ENCODE measurements around the gene MYO9A. TPM values are rescaled to one million over a fixed set of nuclear protein-coding genes. Genes with fewer than 3 reads are reported as not detected.

The MYO9A gene
- total RNA-seq, 5 donors from 2014 or later (not counting 1 experiment from before 2014, with no cell fraction given), result 35.8 to 39.1 (median 38.2) TPM

GRCh38 chr15:72130272-72130671, 12.3 kb upstream of the MYO9A start:
- Histone ChIP-seq H3K27ac (ENCODE audit: low read length) (no peak overlapping the region), H3K4me3 (ENCODE audit: control insufficient read depth in 1 of 2, extremely low read depth in 1 of 2, low read length in 1 of 2) (no peak overlapping the region), H3K27me3 (replicated peaks in 1 of 2; ENCODE audit: control insufficient read depth in 2 of 2, extremely low read depth in 1 of 2, insufficient read depth in 2 of 2, low read length in 1 of 2) (peaks cover 0 to 2% of the 10 kb centered on the region in 2 experiments), H3K9me3 (no peaks in the 10 kb centered on the region), H3K4me1 (ENCODE audit: control insufficient read depth in 1 of 2, extremely low read depth in 1 of 2, insufficient read depth in 2 of 2, low read length in 2 of 2) (no peaks in the 10 kb centered on the region), H3K36me3 (ENCODE audit: control insufficient read depth in 2 of 2, extremely low read depth in 1 of 2, insufficient read depth in 1 of 2, low read length in 1 of 2) (no peaks in the 10 kb centered on the region)
- H3K9me3 Mint-ChIP-seq, result no peaks in the 10 kb centered on the region
- POLR2A ChIA-PET, result interaction anchor here in 1 of 2 donors (0.5 kb wide), 1 partner anchor 553 kb away, joined by 4 read pairs; no protein-coding TSS in a partner anchor
- CTCF ChIA-PET, result no interaction called here
- DNase-seq (no peak), ATAC-seq (replicated peaks in 1 of 4) (no peak)
- H3K4me3 Mint-ChIP-seq, result no peak overlapping the region
- no peak overlapping the region for H3K27ac Mint-ChIP-seq
- H3K36me3 Mint-ChIP-seq, result no peaks in the 10 kb centered on the region
- peaks cover 0 to 5% of the 10 kb centered on the region in 2 donors for H3K27me3 Mint-ChIP-seq
- WGBS (ENCODE audit: insufficient coverage), result no CpG with 5 or more reads among the region's 4 CpGs
- H3K4me1 Mint-ChIP-seq, result no peaks in the 10 kb centered on the region

DNA sequence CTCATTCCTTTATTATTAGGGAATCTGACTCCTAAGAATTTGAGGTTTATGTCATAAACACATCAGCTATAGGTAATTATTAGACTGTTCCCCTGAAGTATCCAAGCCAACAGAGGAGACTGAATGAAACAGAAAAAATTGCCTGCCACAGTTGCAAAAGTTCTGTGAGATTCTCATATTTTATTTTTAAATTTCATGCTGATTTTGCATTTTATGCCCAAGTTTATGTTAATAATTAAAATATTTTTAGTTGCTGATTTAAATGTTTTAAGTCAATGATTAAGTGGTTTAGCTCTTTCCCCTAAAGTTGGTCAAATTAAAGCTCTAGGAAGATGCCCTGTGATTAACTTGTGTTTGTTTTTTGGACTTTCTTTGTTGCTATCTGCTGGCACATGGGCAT, 10.4 kb upstream of the MYO9A start:
- no peaks in the 10 kb centered on the region for H3K4me1 ChIP-seq (ENCODE audit: control insufficient read depth in 1 of 2, extremely low read depth in 1 of 2, insufficient read depth in 2 of 2, low read length in 2 of 2)
- no peaks in the 10 kb centered on the region for H3K9me3 ChIP-seq
- H3K27ac ChIP-seq (ENCODE audit: low read length), result no peak overlapping the region
- H3K4me3 ChIP-seq (ENCODE audit: control insufficient read depth in 1 of 2, extremely low read depth in 1 of 2, low read length in 1 of 2), result no peak overlapping the region
- ChIA-PET CTCF (interaction anchor here in 1 of 2 donors (0.5 kb wide), 1 partner anchor 125 kb away, joined by 3 read pairs; no protein-coding TSS in a partner anchor), POLR2A (no interaction called here)
- H3K27me3 Mint-ChIP-seq, result peaks cover 0 to 3% of the 10 kb centered on the region in 2 donors
- H3K36me3 Mint-ChIP-seq, result no peaks in the 10 kb centered on the region
- H3K27me3 ChIP-seq (replicated peaks in 1 of 2; ENCODE audit: control insufficient read depth in 2 of 2, extremely low read depth in 1 of 2, insufficient read depth in 2 of 2, low read length in 1 of 2), result no peaks in the 10 kb centered on the region
- H3K4me3 Mint-ChIP-seq, result no peak overlapping the region
- no peaks in the 10 kb centered on the region for H3K36me3 ChIP-seq (ENCODE audit: control insufficient read depth in 2 of 2, extremely low read depth in 1 of 2, insufficient read depth in 1 of 2, low read length in 1 of 2)
- H3K27ac Mint-ChIP-seq, result no peak overlapping the region
- H3K4me1 Mint-ChIP-seq, result no peaks in the 10 kb centered on the region
- ATAC-seq (replicated peaks in 1 of 4) (no peak), DNase-seq (no peak)
- H3K9me3 Mint-ChIP-seq, result no peaks in the 10 kb centered on the region

DNA sequence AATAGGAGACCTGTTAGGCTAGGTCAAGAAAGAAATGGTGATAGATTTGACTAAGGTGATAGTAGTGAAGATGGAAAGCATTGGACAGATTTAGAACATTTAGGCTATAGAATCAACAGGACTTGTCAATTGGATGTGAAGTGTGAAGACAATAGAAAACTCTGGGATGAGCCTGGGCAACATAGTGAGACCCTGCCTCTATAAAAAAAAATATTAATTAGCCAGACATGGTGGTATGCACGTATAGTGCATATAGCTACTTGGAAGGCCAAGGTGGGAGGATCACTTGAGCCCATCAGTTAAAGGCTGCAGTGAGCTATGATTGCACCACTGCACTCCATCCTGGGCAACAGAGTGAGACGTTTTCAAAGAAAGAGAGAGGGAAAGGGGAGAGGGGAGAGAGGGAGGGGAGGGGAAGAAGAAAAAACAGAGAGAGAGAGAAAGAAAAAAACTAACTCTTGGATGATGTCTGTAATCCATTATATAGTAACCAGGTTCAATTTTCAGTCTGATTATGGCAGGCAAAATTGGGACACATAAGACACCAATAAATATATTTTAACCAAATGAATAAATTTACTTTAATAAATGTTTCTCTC, 9.9 kb upstream of the MYO9A start:
- H3K27ac ChIP-seq (ENCODE audit: low read length), result no peak overlapping the region
- H3K4me1 ChIP-seq (ENCODE audit: control insufficient read depth in 1 of 2, extremely low read depth in 1 of 2, insufficient read depth in 2 of 2, low read length in 2 of 2), result no peaks in the 10 kb centered on the region
- Mint-ChIP-seq H3K4me3 (no peak overlapping the region), H3K27ac (no peak overlapping the region), H3K4me1 (no peaks in the 10 kb centered on the region), H3K27me3 (no peaks in the 10 kb centered on the region), H3K36me3 (no peaks in the 10 kb centered on the region), H3K9me3 (no peaks in the 10 kb centered on the region)
- DNase-seq (no peak), ATAC-seq (replicated peaks in 1 of 4) (no peak)
- H3K4me3 ChIP-seq (ENCODE audit: control insufficient read depth in 1 of 2, extremely low read depth in 1 of 2, low read length in 1 of 2), result no peak overlapping the region
- H3K36me3 ChIP-seq (ENCODE audit: control insufficient read depth in 2 of 2, extremely low read depth in 1 of 2, insufficient read depth in 1 of 2, low read length in 1 of 2), result no peaks in the 10 kb centered on the region
- no CpG with 5 or more reads among the region's 2 CpGs for WGBS (ENCODE audit: insufficient coverage)
- ChIA-PET POLR2A (no interaction called here), CTCF (interaction anchor here (0.5 to 0.6 kb wide), 2 partner anchors 124 to 183 kb away, joined by 3 read pairs; no protein-coding TSS in a partner anchor)
- H3K9me3 ChIP-seq, result no peaks in the 10 kb centered on the region
- no peaks in the 10 kb centered on the region for H3K27me3 ChIP-seq (replicated peaks in 1 of 2; ENCODE audit: control insufficient read depth in 2 of 2, extremely low read depth in 1 of 2, insufficient read depth in 2 of 2, low read length in 1 of 2)

DNA sequence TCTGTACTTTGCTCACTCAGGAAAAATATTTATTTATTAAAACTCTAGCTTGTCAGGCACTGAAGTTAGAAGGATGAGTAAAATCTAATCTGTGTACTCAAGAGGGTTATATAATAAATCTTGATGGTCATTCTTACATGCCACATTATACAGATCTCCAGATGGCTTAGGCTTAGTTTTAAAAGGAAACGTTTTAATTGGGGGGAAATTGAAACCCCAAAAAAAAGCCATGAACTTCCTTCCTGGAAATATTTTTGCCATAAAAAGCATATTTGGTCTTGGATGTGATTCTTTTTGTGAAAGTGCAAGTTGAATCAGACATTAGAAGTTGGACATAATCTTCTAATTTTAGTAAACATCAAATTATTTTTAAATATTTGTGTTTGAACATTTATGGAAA, 6.3 kb upstream of the MYO9A start:
- CTCF ChIA-PET, result interaction anchor here in 1 of 2 donors (0.6 kb wide), 1 partner anchor 563 kb away, joined by 3 read pairs; no protein-coding TSS in a partner anchor
- H3K27ac Mint-ChIP-seq, result no peak overlapping the region
- DNase-seq (no peak), ATAC-seq (replicated peaks in 1 of 4) (no peak)
- no peak overlapping the region for H3K4me3 ChIP-seq (ENCODE audit: control insufficient read depth in 1 of 2, extremely low read depth in 1 of 2, low read length in 1 of 2)
- no peaks in the 10 kb centered on the region for H3K4me1 ChIP-seq (ENCODE audit: control insufficient read depth in 1 of 2, extremely low read depth in 1 of 2, insufficient read depth in 2 of 2, low read length in 2 of 2)
- no peaks in the 10 kb centered on the region for H3K36me3 Mint-ChIP-seq
- peaks cover 3 to 4% (median 3%) of the 10 kb centered on the region in 3 donors for H3K4me1 Mint-ChIP-seq
- no CpG with 5 or more reads among the region's 1 CpG for WGBS (ENCODE audit: insufficient coverage)
- H3K27me3 Mint-ChIP-seq, result no peaks in the 10 kb centered on the region
- H3K4me3 Mint-ChIP-seq, result no peak overlapping the region
- H3K9me3 ChIP-seq, result no peaks in the 10 kb centered on the region
- no peaks in the 10 kb centered on the region for H3K27me3 ChIP-seq (replicated peaks in 1 of 2; ENCODE audit: control insufficient read depth in 2 of 2, extremely low read depth in 1 of 2, insufficient read depth in 2 of 2, low read length in 1 of 2)
- no peak overlapping the region for H3K27ac ChIP-seq (ENCODE audit: low read length)
- POLR2A ChIA-PET, result no interaction called here
- H3K9me3 Mint-ChIP-seq, result no peaks in the 10 kb centered on the region
- H3K36me3 ChIP-seq (ENCODE audit: control insufficient read depth in 2 of 2, extremely low read depth in 1 of 2, insufficient read depth in 1 of 2, low read length in 1 of 2), result no peaks in the 10 kb centered on the region

GRCh38 chr15:72117486-72118016, 399 bp downstream of the MYO9A start:
- DNase-seq (peak in 34 of 35 experiments; percentile 13 to 71 (median 44)), ATAC-seq (replicated peaks in 1 of 4) (peak; percentile 43 to 63 (median 56))
- H3K4me1 ChIP-seq (ENCODE audit: control insufficient read depth in 1 of 2, extremely low read depth in 1 of 2, insufficient read depth in 2 of 2, low read length in 2 of 2), result peaks cover 5 to 13% of the 10 kb centered on the region in 2 experiments
- no peaks in the 10 kb centered on the region for H3K27me3 Mint-ChIP-seq
- peak overlapping the region; percentile 92 to 96 (median 95) for H3K4me3 Mint-ChIP-seq
- no peaks in the 10 kb centered on the region for H3K36me3 Mint-ChIP-seq
- peak overlapping the region; percentile 67 to 80 for H3K27ac Mint-ChIP-seq
- no peaks in the 10 kb centered on the region for H3K27me3 ChIP-seq (replicated peaks in 1 of 2; ENCODE audit: control insufficient read depth in 2 of 2, extremely low read depth in 1 of 2, insufficient read depth in 2 of 2, low read length in 1 of 2)
- ChIA-PET POLR2A (interaction anchor here in 1 of 2 donors (0.5 to 0.6 kb wide), 2 partner anchors 10 to 374 kb away, joined by 3 read pairs; no protein-coding TSS in a partner anchor), CTCF (no interaction called here)
- no peaks in the 10 kb centered on the region for H3K36me3 ChIP-seq (ENCODE audit: control insufficient read depth in 2 of 2, extremely low read depth in 1 of 2, insufficient read depth in 1 of 2, low read length in 1 of 2)
- no peaks in the 10 kb centered on the region for H3K9me3 ChIP-seq
- H3K9me3 Mint-ChIP-seq, result no peaks in the 10 kb centered on the region
- H3K4me3 ChIP-seq (ENCODE audit: control insufficient read depth in 1 of 2, extremely low read depth in 1 of 2, low read length in 1 of 2), result peak overlapping the region; percentile 65 to 73
- no peak overlapping the region for H3K27ac ChIP-seq (ENCODE audit: low read length)
- H3K4me1 Mint-ChIP-seq, result peaks cover 39 to 54% (median 44%) of the 10 kb centered on the region in 3 donors
- WGBS (ENCODE audit: insufficient coverage), result under 1% methylated on average over 59 of the region's 59 CpGs

DNA sequence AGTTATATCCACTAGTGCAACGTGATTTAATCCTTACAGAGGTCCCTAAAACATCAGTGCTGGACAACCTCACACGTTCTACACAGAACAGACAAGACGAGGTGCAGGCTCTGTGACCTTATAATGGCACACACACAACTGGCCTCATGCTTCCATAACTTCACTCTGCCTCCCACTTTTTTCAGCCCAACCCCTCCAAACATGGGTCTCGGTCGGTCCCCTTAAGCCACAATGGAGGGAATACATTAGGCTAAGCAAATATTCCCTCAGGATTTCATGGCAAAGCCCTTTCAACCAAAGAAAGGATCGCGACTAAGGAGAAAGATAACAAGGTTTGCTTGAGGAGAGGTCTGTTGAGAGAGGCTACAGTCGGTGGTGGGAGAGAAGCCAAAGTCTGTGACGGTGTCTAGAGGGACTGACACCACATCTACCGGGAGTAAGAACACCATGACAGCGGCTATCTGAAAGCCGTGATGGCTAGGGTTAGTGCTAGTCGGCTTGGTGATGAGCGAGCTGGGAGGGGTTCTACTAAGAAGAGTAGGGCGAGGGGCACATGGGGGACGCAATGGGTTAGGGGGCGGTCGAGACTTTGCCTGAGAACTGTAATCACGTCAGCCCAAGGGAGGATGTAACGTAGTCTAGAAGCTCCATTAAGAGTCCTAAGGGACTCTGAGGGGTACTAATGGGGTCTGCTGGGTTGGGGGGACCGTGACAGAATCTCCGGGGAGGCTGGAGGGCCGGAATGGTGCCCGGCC, 1.0 kb downstream of the MYO9A start:
- Mint-ChIP-seq H3K27ac (peak overlapping the region; percentile 67 to 80), H3K36me3 (no peaks in the 10 kb centered on the region), H3K9me3 (no peaks in the 10 kb centered on the region), H3K4me3 (peak overlapping the region; percentile 92 to 96 (median 95)), H3K27me3 (no peaks in the 10 kb centered on the region), H3K4me1 (peaks cover 39 to 58% (median 44%) of the 10 kb centered on the region in 3 donors)
- ChIA-PET POLR2A (interaction anchor here in 1 of 2 donors (0.6 kb wide), 1 partner anchor 9 kb away, joined by 3 read pairs; no protein-coding TSS in a partner anchor), CTCF (no interaction called here)
- H3K27me3 ChIP-seq (replicated peaks in 1 of 2; ENCODE audit: control insufficient read depth in 2 of 2, extremely low read depth in 1 of 2, insufficient read depth in 2 of 2, low read length in 1 of 2), result no peaks in the 10 kb centered on the region
- peaks cover 5 to 13% of the 10 kb centered on the region in 2 experiments for H3K4me1 ChIP-seq (ENCODE audit: control insufficient read depth in 1 of 2, extremely low read depth in 1 of 2, insufficient read depth in 2 of 2, low read length in 2 of 2)
- peak in 14 of 35 experiments; percentile 2 to 18 (median 11) for DNase-seq
- H3K9me3 ChIP-seq, result no peaks in the 10 kb centered on the region
- ATAC-seq (replicated peaks in 1 of 4), result peak in 2 of 4 experiments; percentile 1 to 2
- 7% methylated on average over 21 of the region's 24 CpGs for WGBS (ENCODE audit: insufficient coverage)
- H3K27ac ChIP-seq (ENCODE audit: low read length), result no peak overlapping the region
- no peaks in the 10 kb centered on the region for H3K36me3 ChIP-seq (ENCODE audit: control insufficient read depth in 2 of 2, extremely low read depth in 1 of 2, insufficient read depth in 1 of 2, low read length in 1 of 2)
- peak overlapping the region; percentile 65 to 73 for H3K4me3 ChIP-seq (ENCODE audit: control insufficient read depth in 1 of 2, extremely low read depth in 1 of 2, low read length in 1 of 2)
